SHP77 (cell line): ENCODE data around the gene CPEB3.
"Not testable (repeated sequence)": the region's sequence is repeated elsewhere in the genome, so short reads cannot be mapped to it uniquely, and the experiment has no call there.

ENCODE experiments used
- DNase-seq, 2 experiments: peaks; one replicate each; lab custom pipeline; 2025; lab: John Stamatoyannopoulos, UW

Gene CPEB3

DNA sequence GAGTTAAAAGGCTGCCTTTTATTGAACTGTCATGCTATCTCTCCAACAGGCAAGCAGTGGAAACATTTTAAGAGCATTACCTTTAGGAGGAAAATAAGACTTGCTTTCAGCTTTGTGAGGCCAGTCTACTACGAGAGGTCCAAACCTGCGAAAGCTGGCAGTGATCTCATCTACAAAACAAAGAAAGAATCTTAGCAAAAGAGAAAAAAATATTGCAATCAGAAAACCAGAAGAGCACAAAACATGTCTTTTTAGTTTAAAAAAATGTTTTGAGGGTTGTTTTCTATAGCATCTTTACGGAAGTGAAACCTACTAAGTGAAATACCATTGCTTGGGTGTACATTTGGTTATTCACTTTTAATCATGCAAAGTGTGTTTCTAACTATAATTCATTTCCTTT is 147.9 kb downstream of the CPEB3 start:
- DNase-seq, result no peak

DNA sequence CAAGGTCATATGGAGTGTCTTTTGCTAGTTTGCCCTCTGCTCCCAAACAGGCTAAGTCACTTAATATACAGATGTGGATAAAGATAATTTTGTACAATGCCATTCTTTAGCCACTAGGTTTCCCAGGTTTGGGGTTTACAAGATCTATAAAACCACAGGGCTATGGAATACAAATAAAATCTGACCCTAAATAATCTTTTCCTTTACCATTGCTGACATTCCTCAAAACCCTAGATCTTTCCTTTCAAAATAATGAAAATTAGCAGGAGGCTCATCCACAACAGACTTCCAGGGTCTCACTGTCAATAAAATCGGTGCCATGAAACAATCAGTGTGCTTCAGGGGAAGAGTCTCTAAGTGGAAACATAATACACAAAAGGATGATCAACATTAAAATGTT is 148.4 kb downstream of the CPEB3 start:
- no peak for DNase-seq

DNA sequence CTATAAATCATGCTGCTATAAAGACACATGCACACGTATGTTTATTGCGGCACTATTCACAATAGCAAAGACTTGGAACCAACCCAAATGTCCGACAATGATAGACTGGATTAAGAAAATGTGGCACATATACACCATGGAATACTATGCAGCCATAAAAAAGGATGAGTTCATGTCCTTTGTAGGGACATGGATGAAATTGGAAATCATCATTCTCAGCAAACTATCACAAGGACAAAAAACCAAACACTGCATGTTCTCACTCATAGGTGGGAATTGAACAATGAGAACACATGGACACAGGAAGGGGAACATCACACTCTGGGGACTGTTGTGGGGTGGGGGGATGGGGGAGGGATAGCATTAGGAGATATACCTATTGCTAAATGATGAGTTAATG is 149.7 kb downstream of the CPEB3 start:
- DNase-seq, result not testable (repeated sequence)

DNA sequence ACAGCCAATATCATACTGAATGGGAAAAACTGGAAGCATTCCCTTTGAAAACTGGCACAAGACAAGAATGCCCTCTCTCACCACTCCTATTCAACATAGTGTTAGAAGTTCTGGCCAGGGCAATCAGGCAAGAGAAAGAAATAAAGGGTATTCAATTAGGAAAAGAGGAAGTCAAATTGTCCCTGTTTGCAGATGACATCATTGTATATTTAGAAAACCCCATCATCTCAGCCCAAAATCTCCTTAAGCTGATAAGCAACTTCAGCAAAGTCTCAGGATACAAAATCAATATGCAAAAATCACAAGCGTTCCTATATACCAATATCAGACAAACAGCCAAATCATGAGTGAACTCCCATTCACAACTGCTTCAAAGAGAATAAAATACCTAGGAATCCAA is 156.8 kb downstream of the CPEB3 start:
- DNase-seq, result not testable (repeated sequence)

DNA sequence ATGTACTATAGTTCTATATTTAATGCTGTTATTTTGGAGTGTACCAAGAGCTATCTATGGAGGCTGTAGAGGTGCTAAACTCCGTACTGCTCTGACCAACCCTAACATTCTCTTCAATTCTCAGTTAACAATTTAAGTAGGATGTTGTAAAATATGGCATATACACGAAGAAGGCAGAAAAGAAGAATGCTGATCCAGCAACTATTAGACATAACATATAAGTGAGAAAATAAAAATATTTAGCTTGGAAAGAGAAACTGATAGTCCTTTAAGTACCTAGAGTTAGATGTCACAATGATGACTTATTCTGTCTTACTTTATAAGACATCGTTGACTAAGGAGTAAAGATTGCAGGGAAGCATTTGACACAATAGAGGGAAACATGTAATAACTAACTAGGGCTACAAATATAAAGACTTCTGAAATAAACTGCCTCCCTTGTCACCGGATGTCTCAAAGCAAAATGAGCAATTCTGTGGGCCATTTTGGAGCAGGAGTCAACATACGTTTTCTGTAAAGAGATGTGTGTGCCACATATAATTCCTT is 159.5 kb downstream of the CPEB3 start:
- no peak for DNase-seq

DNA sequence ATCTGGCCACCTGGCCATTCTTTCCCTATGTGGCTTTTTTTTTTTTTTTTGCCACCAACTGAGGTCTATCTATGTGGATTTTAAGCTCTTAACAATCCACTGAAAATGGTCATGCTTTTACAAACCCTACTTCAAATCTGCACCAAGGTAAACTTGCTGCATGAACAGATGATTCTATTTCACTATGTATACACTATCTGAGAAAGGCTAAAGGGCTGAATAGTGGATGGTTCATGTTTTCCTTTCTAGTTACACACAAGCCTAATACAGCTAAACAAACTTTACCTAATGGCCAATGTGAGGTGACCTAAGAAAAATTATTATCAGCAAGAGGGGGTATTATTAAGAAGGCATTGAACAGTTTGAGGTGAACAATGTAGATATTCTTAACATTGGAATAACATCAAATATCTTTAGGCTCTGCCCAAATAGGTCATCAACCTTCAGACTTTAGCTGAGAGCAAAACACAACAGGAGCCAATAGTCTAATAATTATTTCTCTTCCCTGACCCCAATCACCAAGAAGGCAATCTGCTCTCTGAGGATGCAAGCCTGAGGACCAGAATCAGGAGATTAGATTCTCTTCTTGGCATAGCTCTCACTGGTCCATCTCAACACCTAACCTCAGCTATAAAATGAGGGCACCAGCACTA is 160.1 kb downstream of the CPEB3 start:
- no peak for DNase-seq

DNA sequence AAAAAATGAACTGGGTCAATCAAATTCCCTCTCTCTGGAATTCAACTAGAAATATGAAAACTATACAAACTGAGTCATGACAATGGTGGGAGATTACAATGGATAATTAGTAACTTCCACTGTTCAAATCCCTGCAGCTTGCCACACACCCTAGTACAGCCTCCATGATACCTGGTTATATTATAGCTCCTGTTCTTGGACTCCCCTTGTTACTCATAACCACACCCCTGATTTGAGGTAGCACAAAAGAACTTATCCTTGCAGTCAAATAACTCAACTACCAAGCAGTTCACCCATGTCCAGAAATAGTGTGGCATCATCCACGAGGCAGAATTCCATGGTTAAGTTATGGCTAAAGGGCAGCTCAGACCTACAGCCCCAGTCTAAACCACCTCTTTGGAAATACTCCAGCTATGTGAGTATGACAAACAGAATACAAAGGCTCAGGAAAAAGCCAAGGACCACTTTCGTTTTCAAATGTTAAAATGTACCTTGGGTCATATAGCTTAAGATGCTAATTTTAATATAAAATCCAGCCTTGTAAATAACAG is 164.7 kb downstream of the CPEB3 start:
- DNase-seq, result no peak

DNA sequence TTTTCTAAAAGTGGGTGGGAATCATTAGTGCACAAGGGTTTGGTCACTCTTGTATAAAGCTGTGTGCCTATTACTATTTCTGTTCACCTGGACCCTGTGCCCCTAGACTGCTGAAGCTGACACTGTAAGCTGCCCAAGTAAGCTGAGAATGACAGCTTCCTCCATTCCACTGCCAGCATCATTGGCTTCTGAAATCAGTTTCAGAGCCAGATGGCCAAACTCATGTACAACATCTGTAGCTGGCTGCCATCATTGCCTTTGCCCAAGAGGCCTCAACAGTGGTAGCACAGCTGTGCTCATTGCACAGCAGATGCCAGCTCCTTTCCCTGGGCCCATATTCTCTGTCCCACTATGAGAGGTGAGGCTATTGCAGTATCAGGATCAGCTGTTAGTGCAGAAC is 165.7 kb downstream of the CPEB3 start:
- DNase-seq, result no peak

DNA sequence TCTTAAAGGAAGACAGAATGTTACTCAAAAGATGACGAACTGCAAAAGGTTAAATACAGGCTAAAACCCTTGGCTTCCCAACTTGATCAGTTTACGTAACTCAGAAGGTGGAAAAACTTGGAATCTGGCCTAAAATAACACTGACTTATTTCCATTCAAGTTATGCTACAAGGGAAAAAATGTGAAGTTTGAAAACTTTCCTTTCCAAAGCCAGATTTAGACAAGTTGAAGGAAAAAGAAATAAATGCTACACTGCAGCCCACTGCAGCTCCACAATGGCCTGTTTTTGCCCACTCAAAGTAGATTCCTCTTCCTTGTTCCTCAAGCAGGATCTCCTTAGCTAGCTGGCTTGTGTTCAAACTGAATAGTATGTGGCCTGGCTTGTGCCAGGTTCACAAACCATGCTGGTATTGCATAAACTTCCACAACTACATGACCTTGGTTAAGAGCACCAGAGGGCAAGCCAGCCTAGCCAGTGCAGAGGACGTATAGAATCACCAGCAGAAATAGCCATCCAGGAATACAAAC is 166.2 kb downstream of the CPEB3 start:
- DNase-seq, result no peak

DNA sequence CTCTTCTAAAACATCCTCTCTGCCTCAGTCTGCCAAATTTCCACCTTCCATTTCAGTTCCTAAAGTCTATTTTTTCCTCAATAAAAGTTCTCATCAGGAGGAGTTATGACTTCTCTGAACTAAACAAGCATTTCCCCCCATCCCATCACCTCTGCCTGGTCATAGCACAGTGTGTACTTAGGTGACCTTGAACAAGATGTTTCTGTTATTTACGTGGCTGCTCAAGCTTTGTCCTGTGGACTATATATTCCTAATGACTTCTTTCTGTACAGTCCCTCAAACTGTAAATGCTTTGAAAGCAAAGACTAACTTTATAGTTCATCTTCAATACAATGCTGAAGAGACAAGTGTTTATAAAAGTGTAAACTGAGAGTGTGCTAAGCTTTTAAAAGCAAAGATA is 166.9 kb downstream of the CPEB3 start:
- no peak for DNase-seq

DNA sequence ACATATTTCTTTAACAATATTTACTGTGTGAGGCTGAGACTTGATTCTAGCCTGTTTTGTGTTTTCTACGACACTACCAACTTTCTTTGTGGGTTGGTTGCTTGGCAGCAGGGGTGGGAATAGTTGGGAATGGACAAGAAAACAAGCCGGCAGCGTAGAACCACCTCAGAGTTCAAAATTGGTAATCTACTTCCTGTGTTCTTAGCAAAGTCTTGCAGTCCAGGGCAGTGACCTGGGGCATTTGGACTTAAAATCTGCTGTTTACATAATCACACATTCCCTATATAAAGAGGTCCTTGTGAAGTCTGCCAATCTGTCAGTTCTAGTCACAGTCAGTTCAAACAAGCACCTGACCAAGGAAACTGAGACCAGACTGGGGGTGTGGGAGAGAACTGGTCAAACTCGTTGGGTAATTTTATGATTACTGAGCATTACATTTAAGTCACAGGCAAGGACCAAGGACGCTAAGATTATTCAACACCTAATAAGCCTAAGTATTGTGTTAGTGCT is 167.9 kb downstream of the CPEB3 start:
- DNase-seq, result no peak

DNA sequence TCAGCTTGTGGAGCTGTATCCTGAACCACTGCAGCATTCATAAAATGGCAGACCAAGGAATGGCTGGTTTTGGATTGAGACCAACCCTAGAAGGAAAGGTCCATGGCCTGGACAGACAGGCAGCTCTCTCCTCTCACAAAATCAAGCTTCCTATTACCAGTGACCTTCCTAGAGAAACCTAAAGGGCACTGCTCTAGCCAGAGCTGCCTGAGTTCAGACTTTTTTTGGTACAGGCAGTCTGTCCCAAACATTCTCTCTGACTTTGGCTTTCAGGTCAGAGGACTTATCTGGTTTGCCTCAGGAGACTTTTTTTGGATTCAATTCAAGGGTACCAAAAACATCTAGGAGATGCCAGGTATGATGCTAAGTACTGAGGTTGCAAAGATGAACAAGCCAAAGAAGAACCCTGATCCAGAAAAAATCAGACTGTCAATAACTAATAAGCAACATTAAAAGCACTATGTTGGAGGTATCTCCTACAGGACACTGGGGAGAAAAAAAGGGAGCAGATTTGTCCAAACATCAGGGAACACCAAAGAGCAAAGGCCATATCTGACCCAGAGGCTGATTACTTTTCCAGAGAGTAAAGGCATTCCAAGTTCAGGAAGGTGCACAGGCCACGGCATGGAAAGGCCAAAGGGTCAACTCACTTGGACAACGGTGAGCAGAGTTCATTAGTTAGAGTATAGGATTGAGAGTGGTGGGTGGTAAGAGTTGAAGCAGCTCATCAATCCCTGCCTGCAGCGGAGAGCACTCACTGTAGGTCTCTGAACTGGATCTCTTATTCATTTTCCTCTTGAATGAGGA is 169.0 kb downstream of the CPEB3 start:
- no peak for DNase-seq

DNA sequence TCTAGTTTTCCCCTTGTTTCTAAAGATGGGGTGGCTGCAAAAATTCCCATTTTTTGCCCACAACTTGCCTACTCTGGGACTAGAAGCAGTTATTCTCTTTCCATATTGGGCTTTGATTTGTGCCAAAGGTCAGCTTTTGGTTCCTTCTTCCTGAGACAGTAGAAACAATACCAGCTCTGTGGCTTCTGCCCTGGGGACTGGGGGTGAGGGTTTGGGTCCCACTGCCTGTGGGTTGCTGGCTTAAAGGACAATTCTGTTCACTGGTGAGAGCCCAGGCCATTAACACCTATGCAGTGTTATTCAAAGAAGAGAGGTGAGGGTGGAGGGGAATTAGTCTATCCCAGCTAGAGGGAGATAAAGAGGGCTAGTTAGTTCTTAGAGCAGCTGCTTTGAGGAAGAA is 171.5 kb downstream of the CPEB3 start:
- no peak for DNase-seq

DNA sequence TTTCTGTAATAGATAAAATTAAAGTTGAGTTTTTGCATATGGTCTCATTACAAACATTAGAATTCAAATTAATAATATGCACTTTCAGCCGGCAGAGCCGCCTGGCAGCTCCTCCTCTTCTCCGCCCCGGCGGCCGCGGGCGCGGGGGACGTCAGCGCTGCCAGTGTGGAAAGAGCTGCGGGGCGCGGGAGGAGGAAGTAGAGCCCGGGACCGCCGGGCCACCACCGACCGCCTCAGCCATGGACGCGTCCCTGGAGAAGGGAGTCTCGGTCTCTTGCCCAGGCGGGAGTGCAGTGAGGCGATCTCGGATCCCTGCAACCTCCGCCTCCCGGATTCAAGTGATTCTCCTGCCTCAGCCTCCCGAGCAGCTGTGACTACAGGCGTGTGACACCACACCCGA is 176.0 kb downstream of the CPEB3 start:
- DNase-seq, result not testable (repeated sequence)

DNA sequence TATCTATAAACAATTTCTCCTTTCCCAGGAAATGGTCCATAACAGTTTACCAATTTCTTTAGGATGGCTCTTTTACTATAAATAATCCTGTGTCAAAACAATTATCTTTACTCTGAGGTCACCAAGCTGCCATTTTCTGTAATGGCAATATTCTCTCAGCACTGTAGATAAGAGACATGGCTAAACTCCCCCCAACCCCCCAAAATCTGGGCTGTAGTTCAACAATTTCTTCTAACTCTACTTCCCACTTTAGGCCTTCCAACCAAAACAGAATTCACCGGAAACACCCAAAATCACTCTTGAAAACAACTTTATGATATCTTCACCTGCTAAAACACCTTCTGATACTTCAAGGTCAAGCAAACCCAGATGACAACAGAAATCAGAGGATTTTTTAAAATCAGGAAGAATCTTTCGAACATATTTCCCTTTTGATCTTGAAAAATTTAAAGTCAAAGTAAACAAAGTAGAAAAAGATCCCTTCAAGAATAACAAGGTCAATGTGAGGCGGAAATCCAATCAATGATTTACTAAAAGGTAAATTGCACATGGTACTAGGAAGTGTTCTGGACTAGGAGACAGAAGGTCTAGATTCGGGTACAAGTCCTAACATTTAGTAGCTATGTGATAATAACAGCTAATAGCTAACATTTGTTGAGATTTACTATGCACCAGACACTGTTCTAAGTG is 176.8 kb downstream of the CPEB3 start:
- no peak for DNase-seq

DNA sequence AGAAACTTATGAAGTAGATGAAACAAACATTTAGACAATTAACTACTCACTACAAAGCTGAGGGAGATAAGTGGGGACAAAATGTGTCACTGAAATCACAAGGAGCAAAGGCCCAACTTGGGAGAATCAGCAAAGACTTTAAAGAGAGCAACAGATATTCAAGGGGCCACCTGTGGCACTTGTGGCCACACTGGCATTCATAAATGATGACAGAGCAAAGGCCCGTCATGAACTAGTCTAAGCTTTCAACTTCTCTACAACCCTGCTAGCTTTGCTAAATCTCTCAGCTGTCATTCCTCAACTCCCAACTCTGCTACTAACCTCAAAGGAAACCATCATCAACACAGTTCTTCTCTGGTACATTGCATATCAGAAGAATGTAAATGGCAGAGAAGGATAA is 178.4 kb downstream of the CPEB3 start:
- no peak for DNase-seq

DNA sequence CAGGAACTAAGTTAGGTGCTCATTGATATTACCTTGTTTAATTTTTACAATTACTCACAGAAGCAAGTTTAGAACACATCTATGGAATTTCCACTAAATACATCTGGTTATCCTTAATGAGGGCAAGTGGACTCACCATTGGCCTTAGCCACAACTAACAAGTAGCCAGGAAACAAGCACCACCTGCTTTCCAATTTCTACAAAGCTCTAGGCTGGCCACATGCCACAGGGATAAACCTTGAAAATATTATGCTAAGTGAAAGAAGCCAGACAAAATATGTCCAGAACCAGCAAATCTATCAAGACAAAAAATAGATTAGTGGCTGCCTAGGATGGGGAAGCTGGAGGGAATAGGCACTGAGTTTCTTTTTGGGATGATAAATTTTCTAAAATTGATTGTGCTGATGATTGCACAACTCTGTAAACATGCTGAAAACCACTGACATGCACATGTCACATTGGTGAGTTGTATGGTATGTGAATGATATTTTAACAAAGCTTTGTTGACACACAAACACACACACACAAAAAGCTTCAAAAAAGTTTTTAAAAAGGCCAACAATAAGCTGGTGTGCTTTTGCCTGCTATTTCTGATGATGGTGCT is 179.4 kb downstream of the CPEB3 start:
- no peak for DNase-seq

DNA sequence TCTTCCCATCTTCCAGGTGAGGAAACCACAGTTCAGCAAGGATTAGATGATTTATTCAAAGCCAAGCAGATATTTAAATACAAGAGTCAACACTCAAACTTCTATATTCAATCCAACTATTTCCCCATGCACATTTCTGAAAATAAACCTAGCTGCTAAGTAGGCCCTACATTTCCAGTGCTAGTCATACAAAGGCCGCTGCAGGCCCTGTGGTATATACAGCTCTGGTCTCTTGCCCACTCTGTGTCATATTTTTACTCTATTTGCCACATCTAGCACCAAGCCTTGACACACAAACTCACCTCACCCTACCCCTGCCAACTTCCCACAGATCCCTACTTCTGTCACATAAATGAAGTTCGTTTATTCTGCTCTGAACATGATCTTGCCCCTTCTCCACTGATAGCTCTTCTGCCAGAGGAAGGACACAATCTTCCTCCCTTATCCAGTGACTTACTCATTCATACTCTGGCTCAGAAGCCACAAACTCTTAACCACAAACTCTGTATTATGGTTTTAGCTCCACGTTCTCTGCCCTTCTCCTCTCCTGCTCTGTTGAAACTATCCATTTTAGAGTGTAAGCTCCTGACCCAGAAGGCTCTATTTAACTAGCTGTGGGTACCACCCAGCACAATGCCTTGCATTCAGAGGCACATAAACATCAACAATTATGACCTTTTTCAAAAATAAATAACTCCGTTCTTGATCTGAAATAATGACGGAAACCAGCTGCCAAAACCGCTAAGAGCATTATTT is 180.7 kb downstream of the CPEB3 start:
- DNase-seq, result no peak

DNA sequence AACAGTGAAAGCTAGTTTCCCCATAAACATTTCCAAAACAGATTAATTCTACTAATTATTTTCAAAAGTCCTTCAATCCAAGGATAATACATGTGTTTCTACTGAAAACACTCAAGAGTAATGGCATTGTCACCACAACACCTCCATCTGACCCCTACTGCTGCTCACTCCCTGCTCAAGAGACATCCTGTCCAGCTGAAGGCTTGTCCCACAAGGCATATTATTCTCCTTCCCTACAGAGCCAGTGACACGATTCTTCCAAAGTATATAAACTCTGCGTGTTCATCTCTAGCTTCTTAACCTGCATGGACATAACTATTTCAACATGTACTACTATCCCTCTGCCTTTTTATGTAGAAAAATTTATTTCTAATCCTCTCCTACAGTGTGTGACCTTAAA is 182.1 kb downstream of the CPEB3 start:
- DNase-seq, result no peak

DNA sequence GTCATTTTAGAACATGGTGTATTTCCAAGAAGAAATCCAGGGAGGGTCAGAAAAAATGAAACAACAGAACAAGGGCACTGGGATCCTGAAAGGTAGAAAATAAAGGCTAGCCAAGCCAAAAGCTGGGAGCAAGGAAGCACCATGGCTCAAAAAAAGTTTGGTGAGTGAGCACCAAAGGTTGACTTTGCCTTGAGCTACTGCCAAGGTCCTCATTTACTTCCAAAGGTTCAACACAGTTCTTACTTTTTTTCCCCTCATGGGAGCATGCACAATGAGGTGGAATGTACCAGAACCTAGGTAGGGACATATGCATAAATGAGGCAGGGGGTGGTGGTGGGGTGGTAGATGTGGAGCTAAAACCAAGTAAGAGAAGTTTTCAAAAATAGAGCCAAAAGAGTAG is 182.8 kb downstream of the CPEB3 start:
- DNase-seq, result no peak
